GM10266 (cell line): ENCODE results near the gene MTOR.

ENCODE experiments used
- DNase-seq: peaks from one replicate; pipeline ENCODE4 v3.0.0; 2012; ENCODE audit errors: extremely low spot score
- TF ChIP-seq, protein P1 (sequence below): IDR thresholded peaks from 2 replicates; pipeline ENCODE4 v1.5.1; 2012; ENCODE audit warnings: mild to moderate bottlenecking, low read depth; ENCODE audit not compliant: control insufficient read depth, insufficient read depth; ENCODE audit errors: missing control alignments

MTOR gene

DNA sequence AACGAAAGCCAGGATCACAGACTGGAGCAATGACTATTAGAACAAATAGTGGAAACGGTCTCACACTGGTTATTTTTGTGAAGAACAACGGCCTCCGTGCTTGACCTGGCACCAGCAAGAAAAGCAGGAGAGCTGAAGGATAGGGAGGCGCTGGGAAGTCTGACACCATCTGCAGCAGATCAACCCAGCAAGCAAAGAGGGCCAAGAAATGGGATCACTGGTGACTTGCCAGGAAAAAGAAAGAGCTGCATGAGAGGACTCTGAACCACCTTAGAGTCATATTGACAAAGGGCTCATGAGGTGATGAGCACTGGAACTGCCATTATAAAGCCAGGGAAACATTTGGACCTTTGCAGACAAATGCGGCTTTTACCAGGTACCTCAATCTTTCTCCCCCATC lies 25.0 kb downstream of the MTOR start:
- TF ChIP-seq, protein P1, sequence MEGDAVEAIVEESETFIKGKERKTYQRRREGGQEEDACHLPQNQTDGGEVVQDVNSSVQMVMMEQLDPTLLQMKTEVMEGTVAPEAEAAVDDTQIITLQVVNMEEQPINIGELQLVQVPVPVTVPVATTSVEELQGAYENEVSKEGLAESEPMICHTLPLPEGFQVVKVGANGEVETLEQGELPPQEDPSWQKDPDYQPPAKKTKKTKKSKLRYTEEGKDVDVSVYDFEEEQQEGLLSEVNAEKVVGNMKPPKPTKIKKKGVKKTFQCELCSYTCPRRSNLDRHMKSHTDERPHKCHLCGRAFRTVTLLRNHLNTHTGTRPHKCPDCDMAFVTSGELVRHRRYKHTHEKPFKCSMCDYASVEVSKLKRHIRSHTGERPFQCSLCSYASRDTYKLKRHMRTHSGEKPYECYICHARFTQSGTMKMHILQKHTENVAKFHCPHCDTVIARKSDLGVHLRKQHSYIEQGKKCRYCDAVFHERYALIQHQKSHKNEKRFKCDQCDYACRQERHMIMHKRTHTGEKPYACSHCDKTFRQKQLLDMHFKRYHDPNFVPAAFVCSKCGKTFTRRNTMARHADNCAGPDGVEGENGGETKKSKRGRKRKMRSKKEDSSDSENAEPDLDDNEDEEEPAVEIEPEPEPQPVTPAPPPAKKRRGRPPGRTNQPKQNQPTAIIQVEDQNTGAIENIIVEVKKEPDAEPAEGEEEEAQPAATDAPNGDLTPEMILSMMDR, result no peak
- DNase-seq, result no peak

GRCh38 chr1:11233208-11233607 lies 29.1 kb downstream of the MTOR start:
- TF ChIP-seq, protein P1, result no peak
- no peak for DNase-seq

- TF ChIP-seq, protein P1, result no peak
- no peak for DNase-seq
Observed at GRCh38 chr1:11229203-11229602, 33.1 kb downstream of the MTOR start.

DNA sequence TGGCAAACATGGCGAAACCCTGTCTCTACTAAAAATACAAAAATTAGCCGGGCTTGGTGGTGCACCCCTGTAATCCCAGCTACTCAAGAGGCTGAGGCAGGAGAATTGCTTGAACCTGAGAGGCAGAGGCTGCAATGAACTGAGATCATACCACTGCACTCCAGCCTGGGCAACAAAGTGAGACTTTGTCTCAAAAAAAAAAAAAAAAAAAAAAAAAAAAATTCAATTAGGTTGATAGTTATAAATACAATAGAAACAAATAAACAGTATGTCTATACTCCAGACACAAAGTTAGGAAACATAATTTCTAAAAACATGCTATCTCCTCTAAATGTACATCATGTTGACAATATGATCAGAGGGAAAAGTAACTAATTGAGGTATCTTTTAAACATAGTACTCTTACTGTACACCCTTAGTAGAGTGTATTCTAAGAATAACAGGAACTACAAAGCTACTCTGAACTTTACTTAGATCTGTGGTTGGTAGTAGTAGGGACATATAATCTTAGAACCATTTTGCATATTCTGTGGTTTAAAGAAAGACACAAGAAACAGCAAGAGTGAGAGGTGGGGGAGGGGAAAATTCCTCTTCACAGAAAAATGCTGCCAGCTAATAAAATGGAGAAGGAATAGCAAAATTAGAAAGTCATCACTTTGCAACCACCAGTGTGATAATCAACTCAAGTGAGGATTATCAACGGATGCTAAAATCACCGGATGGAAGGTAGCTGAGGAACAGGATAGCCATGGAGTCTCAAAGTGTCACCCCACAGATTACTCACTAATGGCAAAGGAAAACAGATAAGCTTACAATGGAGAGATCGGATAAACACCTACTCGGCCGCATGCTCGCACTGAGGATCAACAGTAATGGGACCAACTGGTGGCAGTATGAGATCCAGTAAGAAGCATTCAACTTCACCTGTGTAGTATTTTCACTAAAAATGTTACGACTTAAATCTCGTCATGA lies 35.0 kb downstream of the MTOR start:
- DNase-seq, result peak; percentile 46
- TF ChIP-seq, protein P1, result no peak

DNA sequence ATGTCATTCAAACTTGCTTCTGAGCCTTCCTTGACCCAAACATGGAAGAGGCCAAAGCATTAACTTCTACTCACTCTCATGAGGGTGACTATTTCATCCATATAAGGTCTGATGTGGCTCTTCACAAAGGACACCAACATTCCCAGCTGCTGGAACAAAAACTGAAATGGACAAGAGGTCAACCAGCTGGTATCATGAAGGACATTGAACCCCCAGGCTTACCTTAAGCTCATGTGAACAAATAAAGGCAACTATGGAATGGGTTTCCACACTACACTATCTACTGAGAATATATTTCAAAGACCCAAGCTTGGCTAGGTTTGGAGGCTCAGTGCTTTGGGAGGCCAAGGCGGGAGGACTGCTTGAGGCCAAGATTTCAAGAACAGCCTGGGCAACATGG lies 46.3 kb downstream of the MTOR start:
- DNase-seq, result no peak
- TF ChIP-seq, protein P1, result no peak

- TF ChIP-seq, protein P1, result no peak
- no peak for DNase-seq
Observed at GRCh38 chr1:11215381-11216005, 46.9 kb downstream of the MTOR start.

DNA sequence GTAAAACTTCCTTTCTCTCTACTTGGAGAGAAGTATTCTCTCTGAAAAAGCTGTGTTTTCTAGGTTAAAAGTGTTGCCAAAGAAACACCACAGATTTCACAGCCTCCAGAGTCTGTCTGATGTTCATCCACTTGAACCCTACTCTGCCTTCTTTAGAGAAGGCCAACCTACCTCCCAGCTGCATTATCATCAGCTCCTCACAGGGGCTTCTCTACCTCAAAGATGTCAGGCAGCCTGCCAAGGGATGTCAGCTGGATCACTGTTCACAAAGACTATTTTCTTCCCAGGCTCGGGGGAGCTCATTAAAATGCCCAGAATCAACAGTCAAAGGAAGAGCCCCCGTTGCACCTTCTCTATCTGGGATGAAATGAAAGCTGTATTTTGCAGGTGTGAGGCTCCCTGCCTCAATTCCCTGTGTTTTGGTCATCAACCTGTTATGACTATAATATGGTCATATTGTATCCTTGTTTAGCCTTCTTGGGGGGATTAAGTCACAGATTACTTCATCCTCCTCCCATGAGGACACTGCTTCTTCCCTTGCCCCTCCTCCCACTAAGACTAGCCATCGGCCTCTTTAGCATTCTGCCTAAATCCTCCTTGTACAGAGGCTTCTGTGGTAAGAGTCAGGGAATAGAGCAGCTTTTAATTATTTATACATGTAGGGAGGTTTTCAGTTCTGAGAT lies 47.5 kb downstream of the MTOR start:
- DNase-seq, result no peak
- TF ChIP-seq, protein P1, result no peak
